RWPE1 (cell line): ENCODE data around the gene COPS8.

ENCODE experiments used
- CTCF ChIA-PET: fragments of 350-600 bp; sonication (Branson Sonifier 250); formaldehyde crosslinking; extraction: SDS; loops from one replicate; lab custom pipeline; 2021; lab: Yijun Ruan, JAX
- POLR2A ChIA-PET: fragments of 400-600 bp; formaldehyde crosslinking; extraction: SDS; loops from one replicate; lab custom pipeline; 2020; ENCODE audit warnings: antibody characterized with exemption; ENCODE audit not compliant: low non-redundant PET; lab: Yijun Ruan, JAX
- DNase-seq: peaks from one replicate; pipeline ENCODE4 v3.0.0; 2012; ENCODE audit warnings: low spot score
- H3K27ac ChIP-seq: fragments of 450-650 bp; 2 replicates; pipeline ENCODE4 v1.5.1; 2017
- TF ChIP-seq, protein P1 (sequence below): fragments of 450-650 bp; conservative IDR thresholded peaks from 2 replicates; pipeline ENCODE4 v1.5.1; 2017; ENCODE audit warnings: low read depth, mild to moderate bottlenecking

The COPS8 gene

GRCh38 chr2:237090906-237091305, 5.2 kb downstream of the COPS8 start:
- CTCF ChIA-PET: no interaction called here
- TF ChIP-seq, protein P1, sequence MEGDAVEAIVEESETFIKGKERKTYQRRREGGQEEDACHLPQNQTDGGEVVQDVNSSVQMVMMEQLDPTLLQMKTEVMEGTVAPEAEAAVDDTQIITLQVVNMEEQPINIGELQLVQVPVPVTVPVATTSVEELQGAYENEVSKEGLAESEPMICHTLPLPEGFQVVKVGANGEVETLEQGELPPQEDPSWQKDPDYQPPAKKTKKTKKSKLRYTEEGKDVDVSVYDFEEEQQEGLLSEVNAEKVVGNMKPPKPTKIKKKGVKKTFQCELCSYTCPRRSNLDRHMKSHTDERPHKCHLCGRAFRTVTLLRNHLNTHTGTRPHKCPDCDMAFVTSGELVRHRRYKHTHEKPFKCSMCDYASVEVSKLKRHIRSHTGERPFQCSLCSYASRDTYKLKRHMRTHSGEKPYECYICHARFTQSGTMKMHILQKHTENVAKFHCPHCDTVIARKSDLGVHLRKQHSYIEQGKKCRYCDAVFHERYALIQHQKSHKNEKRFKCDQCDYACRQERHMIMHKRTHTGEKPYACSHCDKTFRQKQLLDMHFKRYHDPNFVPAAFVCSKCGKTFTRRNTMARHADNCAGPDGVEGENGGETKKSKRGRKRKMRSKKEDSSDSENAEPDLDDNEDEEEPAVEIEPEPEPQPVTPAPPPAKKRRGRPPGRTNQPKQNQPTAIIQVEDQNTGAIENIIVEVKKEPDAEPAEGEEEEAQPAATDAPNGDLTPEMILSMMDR: no peak
- DNase-seq: no peak
- H3K27ac ChIP-seq: peak overlapping the region; percentile 96
- POLR2A ChIA-PET: no interaction called here

DNA sequence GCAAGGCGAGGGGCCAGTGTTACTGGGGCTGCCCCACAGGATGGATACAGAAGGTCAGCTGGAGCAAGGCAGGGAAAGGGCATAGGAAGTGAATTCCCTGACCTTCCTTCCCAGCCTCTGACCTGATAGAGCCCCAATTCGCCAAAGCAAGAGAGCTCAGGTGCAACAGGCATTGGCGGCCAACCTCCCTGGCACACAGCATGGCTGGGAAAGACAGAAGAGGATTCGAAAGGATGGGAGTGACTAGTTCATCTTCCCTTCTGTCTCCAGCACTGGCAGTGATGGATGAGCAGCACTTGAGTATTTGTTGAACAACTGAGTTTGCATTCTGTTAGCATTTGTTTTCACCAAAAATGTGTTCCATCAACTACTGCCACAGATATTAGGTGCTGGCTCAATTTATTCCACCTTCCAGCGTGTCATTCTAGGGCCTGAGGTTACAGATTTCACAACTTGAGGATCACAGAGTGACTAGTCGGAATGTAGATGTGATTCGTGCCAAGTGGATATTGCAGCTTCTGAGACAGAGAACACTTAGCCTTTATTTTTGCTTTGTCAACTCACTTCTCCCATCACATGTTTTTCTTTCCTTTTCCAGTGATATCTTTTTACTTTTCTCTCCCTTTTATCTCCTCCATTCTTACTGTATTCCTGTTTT, 6.2 kb downstream of the COPS8 start:
- DNase-seq: peak; percentile 27
- ChIA-PET CTCF (interaction anchor here (0.6 kb wide), 1 partner anchor 30 kb away, joined by 3 read pairs; no protein-coding TSS in a partner anchor), POLR2A (no interaction called here)
- H3K27ac ChIP-seq: peak overlapping the region; percentile 96
- TF ChIP-seq, protein P1: no peak

- POLR2A ChIA-PET: no interaction called here
- DNase-seq: no peak
- H3K27ac ChIP-seq: peak overlapping the region; percentile 64; the same call in 1 of the 2 replicates
- TF ChIP-seq, protein P1: no peak
- CTCF ChIA-PET: interaction anchor here (0.5 to 1.0 kb wide), 2 partner anchors 318 to 480 kb away, joined by 3 read pairs; no protein-coding TSS in a partner anchor
Observed at GRCh38 chr2:237092506-237092905, 6.8 kb downstream of the COPS8 start.

DNA sequence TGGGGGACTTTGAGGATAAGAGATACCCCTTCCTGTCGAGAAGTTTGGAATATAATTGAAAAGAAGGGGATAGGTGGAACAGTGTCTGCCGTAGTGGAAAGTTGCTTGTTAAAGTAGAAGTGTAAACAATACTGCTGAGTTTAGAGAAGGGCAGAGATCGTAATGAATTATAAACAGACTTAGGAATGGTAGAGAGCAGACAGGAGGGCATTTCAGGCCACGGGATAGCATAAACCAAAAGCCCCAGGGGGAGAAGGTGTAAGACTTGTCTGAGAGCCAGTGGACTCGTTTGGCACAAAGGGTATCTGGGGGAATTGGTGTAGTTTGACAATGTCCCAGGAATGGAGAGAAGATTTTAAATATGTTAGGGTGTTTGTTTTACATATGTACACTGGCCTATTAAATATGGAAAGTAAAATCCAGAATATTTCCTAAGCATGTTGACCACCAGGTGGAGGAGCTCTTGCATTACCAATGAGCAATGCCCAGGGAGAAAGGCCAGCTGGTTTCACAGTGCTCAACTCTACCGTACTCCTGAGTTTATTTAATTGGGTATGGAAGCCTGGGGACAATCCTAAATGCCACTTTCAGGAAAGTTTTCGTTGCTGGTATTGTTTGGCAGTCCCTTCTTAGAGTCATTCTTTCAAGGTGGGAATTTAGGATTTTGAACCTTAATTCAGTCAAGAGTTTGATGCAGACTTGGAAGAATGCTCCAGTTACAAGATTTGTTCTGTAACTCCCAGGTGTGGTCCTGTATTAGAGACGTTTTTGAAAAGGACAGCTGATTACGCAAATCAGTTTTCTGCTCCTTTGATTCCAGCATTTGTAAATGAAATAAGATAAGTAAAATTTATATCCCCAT, 7.5 kb downstream of the COPS8 start:
- POLR2A ChIA-PET: no interaction called here
- peak; percentile 62 for DNase-seq
- TF ChIP-seq, protein P1: peak; percentile 70
- peak overlapping the region; percentile 64; the same call in 1 of the 2 replicates for H3K27ac ChIP-seq
- CTCF ChIA-PET: interaction anchor here (0.5 to 1.0 kb wide), 3 partner anchors 317 to 1343 kb away, joined by 3 read pairs; no protein-coding TSS in a partner anchor

DNA sequence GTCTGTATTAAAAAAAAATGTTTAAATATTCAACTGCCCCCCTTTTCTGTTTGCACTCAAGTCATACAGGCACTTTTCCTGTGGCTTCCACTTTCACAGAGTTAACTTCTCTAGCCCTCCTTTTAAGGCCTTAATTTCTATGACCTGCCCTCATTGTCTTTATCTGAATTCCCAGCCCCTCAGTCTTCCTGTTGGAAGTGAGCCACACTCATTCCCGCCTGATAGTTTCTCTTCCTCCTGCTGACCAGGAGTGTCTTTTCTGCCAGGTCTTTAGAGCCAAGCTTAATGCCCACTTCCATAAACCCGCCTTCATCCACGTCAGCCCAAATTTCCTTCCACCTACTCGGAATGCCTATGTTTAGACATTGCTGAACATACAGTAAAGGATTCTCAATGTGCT, 10.5 kb downstream of the COPS8 start:
- POLR2A ChIA-PET: interaction anchor here (1.3 kb wide), 1 partner anchor 11 kb away, joined by 11 read pairs; the partner anchor contains the start of gene COPS8

DNA sequence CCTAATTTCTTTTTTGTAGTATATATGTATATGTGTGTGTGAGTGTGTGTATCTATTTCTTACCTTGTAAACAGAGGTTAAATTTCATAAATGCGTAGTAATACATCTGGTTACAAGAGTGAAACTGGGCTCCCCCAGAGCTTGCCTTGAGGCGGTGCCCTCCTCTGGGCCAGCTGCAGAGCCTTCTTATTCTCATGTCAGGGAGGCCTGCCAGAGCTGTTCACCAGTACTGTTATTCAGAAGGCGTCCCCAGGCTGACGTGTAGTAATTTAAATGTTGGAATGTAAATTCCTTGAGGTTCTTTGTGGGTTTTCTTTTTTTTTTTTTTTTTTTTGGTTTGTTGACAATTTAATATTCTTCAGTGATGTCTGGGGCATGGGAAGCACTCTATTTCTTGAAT, 11.2 kb downstream of the COPS8 start:
- ChIA-PET POLR2A (interaction anchor here (1.3 kb wide), 1 partner anchor 11 kb away, joined by 11 read pairs; the partner anchor contains the start of gene COPS8), CTCF (interaction anchor here (0.6 to 1.0 kb wide), 2 partner anchors 12 to 686 kb away, joined by 3 to 6 read pairs; no protein-coding TSS in a partner anchor)
- DNase-seq: no peak
- TF ChIP-seq, protein P1: no peak
- H3K27ac ChIP-seq: peak overlapping the region; percentile 96

More for the DNA sequence above, 10.5 kb downstream of the COPS8 start:
- DNase-seq: no peak
- TF ChIP-seq, protein P1: no peak
- CTCF ChIA-PET: no interaction called here
- peak overlapping the region; percentile 96 for H3K27ac ChIP-seq
